Activated CD4-positive, alpha-beta T cell treated with anti-CD3 and anti-CD28 coated beads, Interleukin-2, amount 10 ng/mL, durations not matched to agents 7 days and 5 days (primary cell): ENCODE results near the gene TMEM171. TPM values are rescaled to one million over a fixed set of nuclear protein-coding genes. Genes with fewer than 3 reads are reported as not detected.

Source experiments
- CTCF ChIA-PET: fragments of 350-600 bp; sonication (Branson Sonifier 250); formaldehyde crosslinking; loops from one replicate; lab custom pipeline; 2021; ENCODE audit warnings: antibody characterized with exemption; lab: Charles Lee
- POLR2A ChIA-PET: fragments of 350-600 bp; sonication (Branson Sonifier 250); formaldehyde crosslinking; loops from one replicate; lab custom pipeline; 2021; ENCODE audit warnings: antibody characterized with exemption; lab: Charles Lee
- DNase-seq: peaks from one replicate; pipeline ENCODE4 v3.0.0-alpha.2; 2020
- H3K27ac Mint-ChIP-seq: one replicate; pipeline ENCODE4 v1.8.0; 2021; ENCODE audit warnings: mild to moderate bottlenecking, moderate library complexity, mixed read lengths
- H3K27me3 Mint-ChIP-seq: one replicate; pipeline ENCODE4 v1.8.0; 2021; ENCODE audit warnings: mixed read lengths
- H3K36me3 Mint-ChIP-seq: one replicate; pipeline ENCODE4 v1.8.0; 2021; ENCODE audit warnings: low read depth, mixed read lengths
- H3K4me1 Mint-ChIP-seq: one replicate; pipeline ENCODE4 v1.8.0; 2021; ENCODE audit warnings: mixed read lengths
- H3K4me3 Mint-ChIP-seq: one replicate; pipeline ENCODE4 v1.8.0; 2021; ENCODE audit warnings: mild to moderate bottlenecking, moderate library complexity, mixed read lengths
- H3K9me3 Mint-ChIP-seq: one replicate; pipeline ENCODE4 v1.8.0; 2021; ENCODE audit warnings: mixed read lengths
- total RNA-seq, 2 experiments: library from RNA; stranded (reverse); gene quantifications; one replicate each; pipeline ENCODE4 v1.2.3, GENCODE V29; 2021

TMEM171 gene
- total RNA-seq, 2 experiments from 2014 or later, result not detected

GRCh38 chr5:73111536-73111935, 8.8 kb upstream of the TMEM171 start:
- Mint-ChIP-seq H3K9me3 (no peaks in the 10 kb centered on the region), H3K36me3 (no peaks in the 10 kb centered on the region), H3K27me3 (peaks cover 66% of the 10 kb centered on the region), H3K27ac (no peak overlapping the region), H3K4me3 (no peak overlapping the region), H3K4me1 (no peaks in the 10 kb centered on the region)
- ChIA-PET POLR2A (no interaction called here), CTCF (no interaction called here)
- no peak for DNase-seq

- Mint-ChIP-seq H3K36me3 (no peaks in the 10 kb centered on the region), H3K27me3 (peaks cover 67% of the 10 kb centered on the region), H3K4me3 (no peak overlapping the region), H3K9me3 (no peaks in the 10 kb centered on the region), H3K27ac (no peak overlapping the region), H3K4me1 (no peaks in the 10 kb centered on the region)
- no peak for DNase-seq
- CTCF ChIA-PET, result no interaction called here
- POLR2A ChIA-PET, result no interaction called here
Measured at GRCh38 chr5:73112359-73112758, 8.0 kb upstream of the TMEM171 start.

GRCh38 chr5:73114044-73114688, 6.2 kb upstream of the TMEM171 start:
- H3K36me3 Mint-ChIP-seq, result no peaks in the 10 kb centered on the region
- no peak overlapping the region for H3K27ac Mint-ChIP-seq
- H3K27me3 Mint-ChIP-seq, result peaks cover 71% of the 10 kb centered on the region
- no peak overlapping the region for H3K4me3 Mint-ChIP-seq
- ChIA-PET CTCF (no interaction called here), POLR2A (no interaction called here)
- DNase-seq, result no peak
- H3K4me1 Mint-ChIP-seq, result no peaks in the 10 kb centered on the region
- no peaks in the 10 kb centered on the region for H3K9me3 Mint-ChIP-seq

- Mint-ChIP-seq H3K36me3 (no peaks in the 10 kb centered on the region), H3K4me1 (peaks cover 3% of the 10 kb centered on the region), H3K27me3 (peaks cover 70% of the 10 kb centered on the region), H3K27ac (no peak overlapping the region), H3K4me3 (no peak overlapping the region), H3K9me3 (no peaks in the 10 kb centered on the region)
- ChIA-PET POLR2A (no interaction called here), CTCF (no interaction called here)
- no peak for DNase-seq
Measured at GRCh38 chr5:73115399-73116051, 4.8 kb upstream of the TMEM171 start.

- peaks cover 8% of the 10 kb centered on the region for H3K4me1 Mint-ChIP-seq
- ChIA-PET POLR2A (no interaction called here), CTCF (interaction anchor here (0.6 kb wide), 1 partner anchor 1383 kb away, joined by 3 read pairs; no protein-coding TSS in a partner anchor)
- peaks cover 75% of the 10 kb centered on the region for H3K27me3 Mint-ChIP-seq
- H3K36me3 Mint-ChIP-seq, result no peaks in the 10 kb centered on the region
- H3K4me3 Mint-ChIP-seq, result no peak overlapping the region
- no peaks in the 10 kb centered on the region for H3K9me3 Mint-ChIP-seq
- DNase-seq, result no peak
- H3K27ac Mint-ChIP-seq, result no peak overlapping the region
Measured at GRCh38 chr5:73116506-73116905, 3.9 kb upstream of the TMEM171 start.

GRCh38 chr5:73117088-73117740, 3.2 kb upstream of the TMEM171 start:
- CTCF ChIA-PET, result no interaction called here
- H3K27me3 Mint-ChIP-seq, result peaks cover 79% of the 10 kb centered on the region
- no peak overlapping the region for H3K4me3 Mint-ChIP-seq
- no peak for DNase-seq
- peaks cover 8% of the 10 kb centered on the region for H3K4me1 Mint-ChIP-seq
- no peaks in the 10 kb centered on the region for H3K9me3 Mint-ChIP-seq
- H3K27ac Mint-ChIP-seq, result no peak overlapping the region
- H3K36me3 Mint-ChIP-seq, result no peaks in the 10 kb centered on the region
- POLR2A ChIA-PET, result no interaction called here

GRCh38 chr5:73118391-73118973, 1.9 kb upstream of the TMEM171 start:
- DNase-seq, result no peak
- CTCF ChIA-PET, result no interaction called here
- Mint-ChIP-seq H3K9me3 (no peaks in the 10 kb centered on the region), H3K36me3 (no peaks in the 10 kb centered on the region), H3K4me1 (peaks cover 17% of the 10 kb centered on the region), H3K4me3 (no peak overlapping the region), H3K27me3 (peaks cover 75% of the 10 kb centered on the region), H3K27ac (no peak overlapping the region)
- POLR2A ChIA-PET, result no interaction called here

GRCh38 chr5:73119451-73120157, 771 bp upstream of the TMEM171 start:
- CTCF ChIA-PET, result no interaction called here
- Mint-ChIP-seq H3K4me3 (peak overlapping the region; percentile 44), H3K4me1 (peaks cover 20% of the 10 kb centered on the region), H3K9me3 (no peaks in the 10 kb centered on the region), H3K27ac (no peak overlapping the region), H3K36me3 (no peaks in the 10 kb centered on the region), H3K27me3 (peaks cover 80% of the 10 kb centered on the region)
- POLR2A ChIA-PET, result no interaction called here
- no peak for DNase-seq

- POLR2A ChIA-PET, result no interaction called here
- H3K36me3 Mint-ChIP-seq, result no peaks in the 10 kb centered on the region
- no peaks in the 10 kb centered on the region for H3K9me3 Mint-ChIP-seq
- DNase-seq, result no peak
- CTCF ChIA-PET, result no interaction called here
- peaks cover 80% of the 10 kb centered on the region for H3K27me3 Mint-ChIP-seq
- H3K27ac Mint-ChIP-seq, result no peak overlapping the region
- H3K4me1 Mint-ChIP-seq, result peaks cover 20% of the 10 kb centered on the region
- H3K4me3 Mint-ChIP-seq, result no peak overlapping the region
Measured at GRCh38 chr5:73121119-73121463, 716 bp downstream of the TMEM171 start.

GRCh38 chr5:73122875-73123810, 2.8 kb downstream of the TMEM171 start:
- H3K27me3 Mint-ChIP-seq, result peaks cover 70% of the 10 kb centered on the region
- H3K27ac Mint-ChIP-seq, result no peak overlapping the region
- no peaks in the 10 kb centered on the region for H3K9me3 Mint-ChIP-seq
- no peaks in the 10 kb centered on the region for H3K36me3 Mint-ChIP-seq
- ChIA-PET CTCF (no interaction called here), POLR2A (interaction anchor here (0.7 kb wide), 1 partner anchor 1740 kb away, joined by 3 read pairs; no protein-coding TSS in a partner anchor)
- peaks cover 20% of the 10 kb centered on the region for H3K4me1 Mint-ChIP-seq
- no peak overlapping the region for H3K4me3 Mint-ChIP-seq
- no peak for DNase-seq

- DNase-seq, result no peak
- CTCF ChIA-PET, result no interaction called here
- POLR2A ChIA-PET, result no interaction called here
- Mint-ChIP-seq H3K36me3 (no peaks in the 10 kb centered on the region), H3K4me1 (peaks cover 17% of the 10 kb centered on the region), H3K4me3 (no peak overlapping the region), H3K27ac (no peak overlapping the region), H3K27me3 (peaks cover 67% of the 10 kb centered on the region), H3K9me3 (no peaks in the 10 kb centered on the region)
Measured at GRCh38 chr5:73125289-73125688, 4.9 kb downstream of the TMEM171 start.

GRCh38 chr5:73126381-73126780, 6.0 kb downstream of the TMEM171 start:
- H3K27ac Mint-ChIP-seq, result no peak overlapping the region
- peaks cover 13% of the 10 kb centered on the region for H3K4me1 Mint-ChIP-seq
- CTCF ChIA-PET, result no interaction called here
- H3K9me3 Mint-ChIP-seq, result no peaks in the 10 kb centered on the region
- POLR2A ChIA-PET, result no interaction called here
- no peak for DNase-seq
- peaks cover 63% of the 10 kb centered on the region for H3K27me3 Mint-ChIP-seq
- H3K36me3 Mint-ChIP-seq, result no peaks in the 10 kb centered on the region
- no peak overlapping the region for H3K4me3 Mint-ChIP-seq
